ENCODE data around the gene TADA3.
A peak's percentile ranks its signal among the peaks of the same experiment; 100 is the strongest.
"Not testable (repeated sequence)": the region's sequence is repeated elsewhere in the genome, so short reads cannot be mapped to it uniquely, and the experiment has no call there.

Gene TADA3

GRCh38 chr3:9781978-9782603, 10.2 kb downstream of the TADA3 start:
- no peak for DNase-seq

- DNase-seq, result no peak
Observed at GRCh38 chr3:9781551-9781950, 10.7 kb downstream of the TADA3 start.

GRCh38 chr3:9780910-9781309, 11.4 kb downstream of the TADA3 start:
- no peak for DNase-seq

- DNase-seq, result no peak
Observed at GRCh38 chr3:9780458-9780812, 11.8 kb downstream of the TADA3 start.

- no peak for DNase-seq
Observed at GRCh38 chr3:9779721-9780457, 12.4 kb downstream of the TADA3 start.

- DNase-seq, result no peak
Observed at GRCh38 chr3:9779075-9779593, 13.1 kb downstream of the TADA3 start.

GRCh38 chr3:9778143-9779074, 13.9 kb downstream of the TADA3 start:
- DNase-seq, result no peak

GRCh38 chr3:9777694-9778021, 14.6 kb downstream of the TADA3 start:
- DNase-seq, result no peak

- DNase-seq, result no peak
Observed at GRCh38 chr3:9776896-9777693, 15.2 kb downstream of the TADA3 start.

- DNase-seq, result not testable (repeated sequence)
Observed at GRCh38 chr3:9771007-9771406, 21.3 kb downstream of the TADA3 start.

- DNase-seq, result peak in 1 of 2 experiments; percentile 7
Observed at GRCh38 chr3:9770276-9770812, 21.9 kb downstream of the TADA3 start.

GRCh38 chr3:9769426-9770275, 22.6 kb downstream of the TADA3 start, which contains the start of gene CAMK1:
CAMK1 (minus strand) TSS chr3:9769947; CDS start chr3:9767749, 2,198 bp downstream.
- peak in 1 of 2 experiments; percentile 82 for DNase-seq

- peak in 1 of 2 experiments; percentile 19 for DNase-seq
Observed at GRCh38 chr3:9769012-9769411, 23.3 kb downstream of the TADA3 start.

- DNase-seq, result no peak
Observed at GRCh38 chr3:9768141-9768775, 24.0 kb downstream of the TADA3 start.

- DNase-seq, result no peak
Observed at GRCh38 chr3:9767418-9767817, 24.9 kb downstream of the TADA3 start.

- no peak for DNase-seq
Observed at GRCh38 chr3:9765865-9766264, 26.4 kb downstream of the TADA3 start.

GRCh38 chr3:9762871-9763270, 29.4 kb downstream of the TADA3 start:
- DNase-seq, result no peak

GRCh38 chr3:9761919-9762318, 30.4 kb downstream of the TADA3 start:
- DNase-seq, result no peak

- DNase-seq, result no peak
Observed at GRCh38 chr3:9760779-9761505, 31.3 kb downstream of the TADA3 start.

- DNase-seq, result no peak
Observed at GRCh38 chr3:9757427-9757826, 34.8 kb downstream of the TADA3 start.

Data from NCI-H526 (cell line).